ENCODE measurements around the gene PROC. TPM values are rescaled to one million over a fixed set of nuclear protein-coding genes. Genes with fewer than 3 reads are reported as not detected.
"Not testable (repeated sequence)": the region's sequence is repeated elsewhere in the genome, so short reads cannot be mapped to it uniquely, and the experiment has no call there.

The PROC gene
- total RNA-seq, 2 experiments from 2014 or later, result not detected

DNA sequence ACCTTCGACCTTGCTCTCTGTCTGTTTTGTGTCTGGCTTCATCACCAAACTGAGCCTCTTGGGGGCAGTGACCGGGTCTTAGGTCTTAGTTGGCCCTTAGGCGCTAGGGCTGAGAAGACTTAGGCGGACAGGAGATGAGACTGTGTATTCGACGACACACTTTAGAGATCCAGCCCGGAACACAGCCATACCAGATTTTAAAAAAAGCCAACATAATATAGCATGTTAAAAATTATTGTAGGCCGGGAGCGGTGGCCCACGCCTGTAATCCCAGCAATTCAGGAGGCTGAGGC lies 9.5 kb upstream of the PROC start:
- Mint-ChIP-seq H3K4me1 (ENCODE audit: low read depth) (peaks cover 23% of the 10 kb centered on the region), H3K4me3 (peak overlapping the region; percentile 49), H3K27ac (peak overlapping the region; percentile 30), H3K27me3 (peaks cover 3% of the 10 kb centered on the region), H3K9me3 (no peaks in the 10 kb centered on the region), H3K36me3 (ENCODE audit: low read depth) (no peaks in the 10 kb centered on the region)
- POLR2A ChIA-PET, result interaction anchor here (0.8 to 1.6 kb wide), 2 partner anchors 20 to 71 kb away, joined by 3 to 6 read pairs; partner anchors contain the start of gene MAP3K2
- DNase-seq (no peak), ATAC-seq (no peak)
- TF ChIP-seq, protein P1, sequence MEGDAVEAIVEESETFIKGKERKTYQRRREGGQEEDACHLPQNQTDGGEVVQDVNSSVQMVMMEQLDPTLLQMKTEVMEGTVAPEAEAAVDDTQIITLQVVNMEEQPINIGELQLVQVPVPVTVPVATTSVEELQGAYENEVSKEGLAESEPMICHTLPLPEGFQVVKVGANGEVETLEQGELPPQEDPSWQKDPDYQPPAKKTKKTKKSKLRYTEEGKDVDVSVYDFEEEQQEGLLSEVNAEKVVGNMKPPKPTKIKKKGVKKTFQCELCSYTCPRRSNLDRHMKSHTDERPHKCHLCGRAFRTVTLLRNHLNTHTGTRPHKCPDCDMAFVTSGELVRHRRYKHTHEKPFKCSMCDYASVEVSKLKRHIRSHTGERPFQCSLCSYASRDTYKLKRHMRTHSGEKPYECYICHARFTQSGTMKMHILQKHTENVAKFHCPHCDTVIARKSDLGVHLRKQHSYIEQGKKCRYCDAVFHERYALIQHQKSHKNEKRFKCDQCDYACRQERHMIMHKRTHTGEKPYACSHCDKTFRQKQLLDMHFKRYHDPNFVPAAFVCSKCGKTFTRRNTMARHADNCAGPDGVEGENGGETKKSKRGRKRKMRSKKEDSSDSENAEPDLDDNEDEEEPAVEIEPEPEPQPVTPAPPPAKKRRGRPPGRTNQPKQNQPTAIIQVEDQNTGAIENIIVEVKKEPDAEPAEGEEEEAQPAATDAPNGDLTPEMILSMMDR (IDR thresholded peaks at IDR 0.05), result no peak
- intact Hi-C loops (cut with micrococcal nuclease), result no loop called here
- CTCF ChIA-PET, result no interaction called here

DNA sequence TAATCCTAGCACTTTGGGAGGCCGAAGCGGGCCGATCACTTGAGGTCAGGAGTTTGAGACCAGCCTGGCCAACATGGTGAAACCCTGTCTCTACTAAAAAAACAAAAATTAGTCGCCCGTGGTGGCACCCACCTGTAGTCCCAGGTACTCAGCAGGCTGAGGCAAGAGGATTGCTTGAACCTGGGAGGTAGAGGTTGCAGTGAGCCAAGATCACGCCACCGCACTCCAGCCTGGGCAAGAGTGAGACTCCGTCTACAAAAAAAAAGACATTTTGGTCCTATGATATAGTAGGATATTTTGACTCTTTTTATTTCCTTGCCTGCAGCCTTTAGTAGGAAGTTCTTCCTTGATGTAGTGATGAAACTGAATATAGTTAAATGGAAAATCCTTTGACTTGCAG lies 8.5 kb upstream of the PROC start:
- H3K27me3 Mint-ChIP-seq; H3K4me3 Mint-ChIP-seq; POLR2A ChIA-PET; DNase-seq; ATAC-seq; H3K36me3 Mint-ChIP-seq (ENCODE audit: low read depth); intact Hi-C loops (cut with micrococcal nuclease); H3K9me3 Mint-ChIP-seq: not testable (repeated sequence)
- H3K27ac Mint-ChIP-seq, result peak overlapping the region; percentile 18
- CTCF ChIA-PET, result interaction anchor here (1.3 to 2.4 kb wide), 2 partner anchors 54 to 342 kb away, joined by 3 to 5 read pairs; no protein-coding TSS in a partner anchor
- peaks cover 25% of the 10 kb centered on the region for H3K4me1 Mint-ChIP-seq (ENCODE audit: low read depth)

- ChIA-PET POLR2A (interaction anchor here (0.9 to 1.6 kb wide), 4 partner anchors 10 to 25 kb away, joined by 3 to 7 read pairs (median 4); partner anchors contain the start of gene MAP3K2), CTCF (interaction anchor here (1.0 to 2.4 kb wide), 4 partner anchors 8 to 343 kb away, joined by 3 to 5 read pairs (median 4); no protein-coding TSS in a partner anchor)
- H3K9me3 Mint-ChIP-seq, result no peaks in the 10 kb centered on the region
- H3K4me3 Mint-ChIP-seq, result peak overlapping the region; percentile 34
- intact Hi-C loops (cut with micrococcal nuclease), result no loop called here
- DNase-seq (no peak), ATAC-seq (peak; percentile 54)
- peaks cover 5% of the 10 kb centered on the region for H3K27me3 Mint-ChIP-seq
- peak overlapping the region; percentile 93 for H3K27ac Mint-ChIP-seq
- no peaks in the 10 kb centered on the region for H3K36me3 Mint-ChIP-seq (ENCODE audit: low read depth)
- peaks cover 30% of the 10 kb centered on the region for H3K4me1 Mint-ChIP-seq (ENCODE audit: low read depth)
- TF ChIP-seq, protein P1 (IDR thresholded peaks at IDR 0.05), result no peak
These were observed 7.2 kb upstream of the PROC start for GRCh38 chr2:127410871-127411652.

DNA sequence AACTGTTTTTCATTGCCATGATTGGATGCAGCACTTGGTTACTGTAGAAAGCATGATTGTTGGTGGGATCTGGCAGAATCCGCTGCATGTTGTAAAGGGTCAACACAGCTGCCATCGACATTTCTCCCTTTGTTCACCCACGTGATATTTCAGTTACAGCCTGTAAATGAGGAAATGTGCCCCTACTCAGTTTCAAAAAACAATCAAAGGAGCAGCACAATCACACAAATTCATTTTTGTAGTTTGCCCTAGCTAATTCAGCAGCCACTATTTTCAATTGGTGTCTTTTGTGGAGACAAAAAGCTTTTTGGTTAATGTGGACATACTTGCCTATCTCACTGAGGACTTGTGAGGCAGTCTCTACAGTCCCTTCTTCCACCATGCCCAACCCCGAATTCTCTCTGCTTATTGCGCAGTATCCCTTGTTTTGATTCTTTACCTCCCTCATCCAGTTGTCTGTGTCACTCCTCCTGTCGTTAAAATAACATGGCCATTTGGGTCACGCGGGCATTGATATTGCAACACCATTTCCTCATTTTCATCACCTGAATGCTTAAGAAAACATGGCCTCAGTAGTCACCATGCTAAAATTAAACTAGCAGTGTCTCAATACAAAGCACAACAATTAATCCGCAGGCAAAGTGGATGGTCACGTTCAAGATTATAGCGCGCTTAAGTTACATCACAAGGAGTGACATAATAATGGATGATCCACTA lies 6.4 kb upstream of the PROC start:
- ChIA-PET CTCF (interaction anchor here (0.8 to 2.4 kb wide), 3 partner anchors 17 to 87 kb away, joined by 3 to 5 read pairs (median 4); no protein-coding TSS in a partner anchor), POLR2A (interaction anchor here (0.5 to 1.6 kb wide), 3 partner anchors 10 to 28 kb away, joined by 3 to 5 read pairs (median 5); no protein-coding TSS in a partner anchor)
- Mint-ChIP-seq H3K4me3 (no peak overlapping the region), H3K27ac (peak overlapping the region; percentile 30), H3K27me3 (peaks cover 5% of the 10 kb centered on the region), H3K36me3 (ENCODE audit: low read depth) (no peaks in the 10 kb centered on the region), H3K4me1 (ENCODE audit: low read depth) (peaks cover 38% of the 10 kb centered on the region), H3K9me3 (no peaks in the 10 kb centered on the region)
- ATAC-seq, result no peak
- TF ChIP-seq, protein P1 (IDR thresholded peaks at IDR 0.05), result no peak
- DNase-seq, result no peak
- intact Hi-C loops (cut with micrococcal nuclease), result no loop called here

DNA sequence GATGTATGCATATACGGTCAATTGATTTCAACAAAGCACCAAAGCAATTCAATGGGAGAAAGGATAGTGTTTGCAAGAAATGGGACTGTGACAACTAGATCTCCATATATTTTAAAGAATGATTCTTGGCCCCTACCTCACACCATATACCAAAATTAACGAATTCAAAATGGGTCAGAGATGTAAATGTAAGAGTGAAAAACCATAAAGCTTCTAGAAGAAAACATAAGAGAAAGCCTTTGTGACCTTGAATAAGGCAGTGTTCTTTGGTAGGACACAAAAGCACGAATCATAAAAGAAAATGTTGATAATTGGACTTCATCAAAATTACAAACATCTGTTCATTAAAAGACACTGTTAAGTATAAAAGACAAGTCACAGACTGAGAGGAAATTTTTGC lies 5.0 kb upstream of the PROC start:
- Mint-ChIP-seq H3K9me3 (no peaks in the 10 kb centered on the region), H3K27ac (no peak overlapping the region), H3K4me3 (no peak overlapping the region), H3K27me3 (peaks cover 5% of the 10 kb centered on the region), H3K36me3 (ENCODE audit: low read depth) (no peaks in the 10 kb centered on the region), H3K4me1 (ENCODE audit: low read depth) (peaks cover 41% of the 10 kb centered on the region)
- ChIA-PET CTCF (interaction anchor here (1.0 kb wide), 1 partner anchor 24 kb away, joined by 3 read pairs; no protein-coding TSS in a partner anchor), POLR2A (no interaction called here)
- intact Hi-C loops (cut with micrococcal nuclease), result no loop called here
- DNase-seq, result no peak
- TF ChIP-seq, protein P1 (IDR thresholded peaks at IDR 0.05), result no peak
- no peak for ATAC-seq

All from activated CD8-positive, alpha-beta T cell treated with anti-CD3 and anti-CD28 coated beads for 36 hours (primary cell).